Amygdala (tissue), 56 donors: ENCODE measurements around the gene ABAT.

Experiments used
- DNase-seq, 56 donors: peaks; one replicate each; lab custom pipeline; 2025; lab: John Stamatoyannopoulos, UW

Gene ABAT

DNA sequence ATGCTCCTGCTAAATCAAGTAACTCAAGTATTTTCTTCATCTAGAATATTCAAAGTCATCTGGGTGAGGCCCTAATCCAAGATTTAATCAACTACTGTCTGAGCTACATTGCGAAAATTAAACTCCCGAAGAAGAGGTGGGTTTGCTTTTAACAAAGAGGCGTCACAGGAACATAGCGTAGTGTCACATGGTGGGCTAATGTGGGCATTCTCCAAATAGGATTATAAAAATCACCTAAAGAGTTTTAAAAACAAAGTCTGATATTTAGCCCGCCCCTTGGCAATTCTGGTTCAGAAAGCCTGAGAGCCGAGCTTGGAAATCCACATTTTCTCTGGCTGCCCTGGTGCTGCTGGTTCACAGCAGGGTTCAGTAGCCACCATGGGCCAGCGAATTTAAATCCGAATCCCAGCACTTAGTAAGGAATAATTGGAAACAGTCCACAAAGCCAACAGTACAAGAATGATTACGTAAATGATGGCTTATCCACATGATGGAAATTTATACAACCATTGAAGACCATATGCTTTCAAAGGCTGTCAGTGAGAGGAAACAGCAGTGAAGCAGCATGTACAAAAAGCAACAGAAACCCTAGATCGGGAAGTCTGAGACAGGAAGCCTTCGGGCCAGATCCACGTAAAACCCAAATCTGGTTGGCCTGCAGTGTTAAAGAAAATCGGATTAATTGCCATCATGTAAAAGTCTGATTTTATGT is 132.0 kb downstream of the ABAT start:
- DNase-seq: no peak

DNA sequence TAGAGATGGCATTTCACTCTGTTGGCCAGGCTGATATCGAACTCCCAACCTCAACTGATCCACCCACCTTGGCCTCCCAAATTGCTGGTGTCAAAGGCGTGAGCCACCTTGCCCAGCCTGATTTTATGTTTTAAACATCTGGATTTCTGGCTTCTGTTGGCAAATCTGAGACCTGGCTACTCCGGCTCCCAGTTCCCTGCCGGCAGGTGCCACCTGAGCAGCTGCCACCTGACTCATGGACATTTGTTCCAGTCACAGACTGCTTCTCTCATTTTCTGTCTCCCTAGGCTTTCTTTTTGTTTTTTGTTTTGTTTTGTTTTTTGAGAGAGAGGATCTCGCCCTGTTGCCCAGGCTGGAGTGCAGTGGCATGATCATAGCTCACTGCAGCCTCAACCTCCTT is 132.8 kb downstream of the ABAT start:
- no peak for DNase-seq

DNA sequence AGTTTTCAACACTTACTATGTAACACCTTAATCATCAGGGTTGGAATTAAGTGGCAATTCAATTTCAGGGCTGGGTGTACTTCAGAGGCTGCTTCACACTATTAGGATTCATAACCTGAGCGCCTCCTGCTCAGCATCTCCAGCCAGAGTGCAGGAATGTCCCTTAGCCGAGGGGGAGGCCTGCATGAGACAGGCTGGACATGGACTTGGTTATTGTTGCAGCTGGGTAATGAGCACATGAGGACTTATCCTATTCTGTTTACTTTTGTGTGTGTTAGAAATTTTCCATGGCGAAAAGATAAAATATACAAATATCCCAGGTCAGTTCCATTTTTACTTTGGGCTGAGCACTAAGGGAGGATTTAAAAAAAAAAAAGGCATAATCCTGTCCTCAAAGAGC is 133.6 kb downstream of the ABAT start:
- no peak for DNase-seq

DNA sequence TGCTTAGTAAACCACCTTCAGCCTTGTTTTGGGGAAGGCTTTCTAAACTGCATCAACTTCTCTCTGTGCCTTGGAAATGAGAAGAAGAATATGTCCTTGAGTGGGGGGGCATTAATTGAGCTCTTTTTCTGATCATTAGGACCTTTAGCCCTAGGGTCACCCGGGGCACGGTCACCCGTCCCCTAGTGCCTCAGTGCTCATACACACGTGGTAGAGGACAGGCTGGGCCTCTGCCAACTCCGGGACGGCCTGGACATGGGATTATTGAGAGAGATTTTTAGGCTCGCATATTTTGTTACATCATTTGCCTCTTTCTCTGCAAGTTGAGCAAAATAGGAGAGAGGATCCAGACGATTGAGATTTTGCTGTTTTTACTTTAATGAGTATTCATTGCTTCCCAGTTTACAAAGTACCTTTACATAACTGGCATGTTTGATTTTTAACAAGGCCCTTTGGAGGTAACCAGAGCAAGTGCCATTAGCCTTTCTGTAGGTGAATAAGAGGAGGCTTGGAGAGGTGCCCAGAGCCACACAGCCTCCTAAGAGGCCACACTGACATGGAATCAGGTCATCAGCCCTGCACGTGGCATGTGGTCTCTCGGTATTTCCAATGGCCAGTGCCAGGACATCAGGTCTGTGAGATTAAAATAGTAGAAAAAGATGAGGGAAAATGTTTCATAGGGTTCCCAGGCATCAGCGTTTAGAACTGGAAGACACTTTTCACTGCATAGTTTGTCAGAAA is 134.4 kb downstream of the ABAT start:
- DNase-seq: no peak

DNA sequence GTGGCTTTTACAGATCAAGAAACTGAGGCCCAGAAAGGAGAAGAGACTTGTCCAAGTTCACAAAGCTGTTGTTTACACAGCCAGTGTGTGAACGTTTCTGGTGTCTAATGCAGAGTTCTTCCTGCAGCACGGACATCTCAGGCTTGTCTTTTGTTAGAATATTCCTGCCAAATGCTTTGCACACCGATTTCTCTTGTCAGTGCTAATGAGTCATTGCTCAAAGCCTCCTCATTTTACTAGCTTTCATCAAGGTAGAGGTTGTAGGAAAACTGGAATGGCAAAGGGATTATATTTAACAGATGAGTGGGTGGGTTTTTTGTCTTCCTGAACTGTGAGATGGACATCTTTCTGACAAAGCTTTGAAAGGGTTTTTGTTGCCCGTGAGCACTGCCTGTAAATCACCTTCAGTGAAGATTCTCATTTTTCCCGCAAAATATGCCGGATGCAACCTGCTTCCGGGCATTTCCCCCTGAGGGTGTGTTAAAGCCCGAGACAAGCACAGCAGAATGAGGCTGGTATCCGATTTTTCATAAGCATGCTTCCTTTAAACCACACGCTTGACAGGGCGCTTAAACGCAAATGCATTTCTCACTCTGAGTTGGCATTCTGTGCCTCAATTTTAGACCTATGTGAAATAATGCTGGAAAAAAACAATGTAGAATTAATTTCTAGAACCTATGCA is 137.9 kb downstream of the ABAT start:
- peak in 1 of 56 donors; percentile 1 for DNase-seq

DNA sequence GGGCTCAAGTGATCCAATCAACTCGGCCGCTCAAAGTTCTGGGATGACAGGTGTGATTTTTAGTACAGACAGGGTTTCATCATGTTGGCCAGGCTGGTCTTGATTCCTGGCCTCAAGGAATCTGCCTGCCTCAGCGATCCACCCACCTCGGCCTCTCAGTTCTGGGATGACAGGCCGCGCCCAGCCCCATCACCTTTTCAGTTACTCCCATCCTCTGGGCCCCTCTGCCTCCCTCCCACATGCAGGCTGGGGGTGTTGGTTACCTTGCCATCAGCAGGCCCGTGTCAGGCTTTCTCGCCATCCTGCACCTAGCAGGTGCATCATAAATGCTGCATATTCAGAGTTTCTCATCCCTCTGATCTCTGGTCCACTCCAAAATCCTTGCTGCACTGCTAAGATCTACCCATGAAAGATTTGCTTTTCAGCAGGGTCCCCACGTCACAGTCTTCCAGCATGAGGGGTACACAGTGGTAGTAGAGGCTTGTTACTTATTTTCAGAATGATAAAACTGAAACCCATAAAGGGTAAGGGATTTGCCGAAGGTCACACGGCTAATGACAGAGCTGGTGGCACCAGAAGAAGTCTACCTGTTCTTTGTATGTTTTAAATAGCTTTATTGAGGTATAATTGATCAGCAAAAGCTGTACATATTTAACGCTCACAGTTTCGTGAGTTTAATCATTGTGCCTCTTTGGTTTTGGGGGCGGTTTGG is 139.8 kb downstream of the ABAT start:
- no peak for DNase-seq

DNA sequence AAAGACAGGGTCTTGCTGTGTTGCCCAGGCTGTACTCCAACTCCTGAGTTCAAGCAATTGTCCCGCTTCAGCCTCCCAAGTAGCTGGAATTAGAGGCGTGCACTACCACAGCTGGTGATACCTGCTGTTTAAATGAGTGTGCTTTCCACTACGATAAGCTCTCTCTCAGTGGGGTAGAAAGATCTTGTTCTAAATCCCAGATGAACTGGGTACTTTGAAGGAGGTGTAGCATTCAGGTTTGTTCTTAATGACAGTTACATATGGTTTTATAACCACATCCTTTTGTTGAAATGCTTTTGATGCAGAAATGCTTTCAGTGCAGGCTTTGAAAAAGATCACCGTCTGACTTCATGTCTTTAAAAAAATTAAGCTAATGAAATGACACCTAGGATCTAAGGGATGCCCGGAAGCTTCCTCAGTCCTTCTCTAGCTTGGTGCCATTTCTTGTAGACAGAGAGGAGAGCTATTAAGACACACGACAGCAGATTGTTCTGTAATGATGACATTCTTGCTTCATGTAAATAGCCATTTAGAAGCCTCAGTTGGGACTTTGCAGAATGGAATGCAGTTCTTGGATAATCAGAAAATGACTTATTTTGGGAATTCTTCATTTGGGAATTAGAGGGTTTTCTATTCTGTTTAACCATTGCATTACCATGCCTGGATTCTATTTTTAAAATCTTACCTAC is 142.7 kb downstream of the ABAT start:
- no peak for DNase-seq

DNA sequence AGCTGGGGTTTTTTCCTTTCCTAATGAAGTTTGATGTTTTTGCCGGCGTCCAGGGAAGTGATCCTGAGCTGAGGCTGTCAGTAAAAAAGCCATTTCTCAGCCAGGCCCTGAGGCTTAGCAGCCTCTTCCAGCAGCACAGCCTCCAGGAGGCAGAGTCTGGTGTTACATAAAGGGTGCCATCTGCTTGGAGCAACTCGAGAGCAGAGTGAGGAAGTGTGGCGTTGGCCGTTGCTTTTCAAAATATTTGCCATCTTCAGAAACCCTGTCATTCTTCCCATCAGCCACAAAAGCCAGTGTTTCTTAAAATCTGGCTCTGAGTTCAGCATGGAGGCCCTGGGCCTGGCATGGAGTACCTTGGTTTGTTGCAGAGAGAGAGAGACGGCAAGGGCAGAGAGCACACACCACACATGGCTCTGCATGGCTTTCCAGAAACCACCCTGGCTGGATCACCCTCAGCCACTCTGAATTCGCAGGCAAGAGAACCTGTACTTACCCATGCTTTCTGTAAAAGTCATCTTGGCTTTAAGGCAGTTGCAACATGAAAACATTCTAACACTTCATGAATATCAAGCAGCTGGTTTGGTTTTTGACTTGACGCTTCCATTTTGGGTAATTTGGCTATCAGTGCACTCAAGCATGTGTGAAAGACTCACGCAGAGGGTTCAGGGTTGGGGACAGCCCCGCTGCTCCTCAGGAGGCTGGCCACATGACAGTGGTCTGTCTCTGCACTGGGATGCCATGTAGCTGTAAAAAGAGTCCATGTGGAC is 144.3 kb downstream of the ABAT start:
- DNase-seq: no peak

DNA sequence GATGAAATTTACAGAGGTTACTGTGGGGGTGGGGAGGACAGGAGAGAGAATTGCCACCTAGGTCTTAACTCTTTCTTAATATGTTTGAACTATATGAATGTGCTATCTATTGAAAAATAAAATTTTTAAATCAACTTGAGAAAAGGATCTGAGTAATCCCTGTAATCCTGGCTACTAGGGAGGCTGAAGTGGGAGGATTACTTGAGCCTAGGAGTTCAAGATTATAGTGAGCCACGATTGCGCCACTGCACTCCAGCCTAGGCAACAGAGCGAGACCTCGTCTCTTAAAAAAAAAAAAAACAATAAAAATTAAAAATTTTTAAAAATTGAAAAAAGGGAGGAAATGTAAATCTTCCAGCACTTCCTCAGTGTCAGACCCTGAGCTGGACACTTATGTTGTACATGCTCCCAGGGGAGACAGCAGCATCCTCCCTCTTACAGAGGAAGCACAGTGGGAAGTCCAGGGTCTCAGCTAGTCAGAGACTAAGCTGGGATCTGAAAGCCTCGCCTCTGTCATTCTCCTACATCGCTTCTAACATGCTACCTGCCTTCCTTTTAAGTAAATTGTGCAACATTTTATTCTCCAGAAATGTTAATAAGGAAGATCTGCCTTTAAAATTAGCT is 145.1 kb downstream of the ABAT start:
- no peak for DNase-seq

DNA sequence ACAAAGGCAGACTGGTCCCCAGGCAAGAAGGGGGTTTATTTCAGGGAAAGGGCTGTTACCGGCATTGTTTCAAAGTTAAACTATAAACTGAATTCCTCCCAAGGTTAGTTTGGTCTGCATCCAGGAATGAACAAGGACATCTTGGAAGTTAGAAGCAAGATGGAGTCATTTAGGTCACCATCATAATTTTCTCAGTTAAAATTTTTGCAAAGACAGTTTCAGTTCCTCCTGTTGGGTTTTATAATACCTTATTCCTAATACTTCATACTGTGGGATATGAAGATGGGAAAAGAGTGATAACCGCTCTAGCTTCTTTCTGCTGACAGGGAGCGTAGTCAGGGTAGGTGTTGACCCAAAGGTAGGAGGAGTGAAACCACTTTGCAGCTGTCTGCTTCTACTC is 148.0 kb downstream of the ABAT start:
- DNase-seq: no peak

DNA sequence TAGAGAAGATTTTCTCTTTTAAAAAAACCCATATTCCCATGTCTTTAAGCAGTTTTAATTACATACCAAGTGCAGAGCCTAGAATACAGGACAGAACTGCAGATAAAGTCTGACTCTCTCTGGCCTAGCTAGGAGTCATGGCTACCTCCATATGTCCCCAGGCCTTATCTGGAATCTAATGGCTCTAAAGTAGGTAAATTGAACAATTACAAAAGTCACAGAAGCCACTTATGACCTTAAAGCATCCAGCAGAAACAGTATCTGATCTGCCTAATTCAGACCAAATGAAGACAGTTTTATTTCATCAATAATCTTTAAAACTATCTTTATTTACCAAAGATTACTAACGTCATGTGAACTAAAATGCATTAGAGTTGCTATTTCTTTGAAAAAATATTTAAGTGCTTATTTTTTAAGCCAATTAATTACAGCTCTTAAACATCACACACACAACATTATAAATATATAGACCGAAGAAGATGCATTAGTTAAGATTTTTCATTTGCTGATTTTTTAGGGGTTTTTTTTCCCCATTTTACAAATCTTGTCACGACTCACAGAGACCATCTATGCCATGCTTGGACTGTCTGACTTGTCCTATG is 152.0 kb downstream of the ABAT start:
- DNase-seq: no peak

DNA sequence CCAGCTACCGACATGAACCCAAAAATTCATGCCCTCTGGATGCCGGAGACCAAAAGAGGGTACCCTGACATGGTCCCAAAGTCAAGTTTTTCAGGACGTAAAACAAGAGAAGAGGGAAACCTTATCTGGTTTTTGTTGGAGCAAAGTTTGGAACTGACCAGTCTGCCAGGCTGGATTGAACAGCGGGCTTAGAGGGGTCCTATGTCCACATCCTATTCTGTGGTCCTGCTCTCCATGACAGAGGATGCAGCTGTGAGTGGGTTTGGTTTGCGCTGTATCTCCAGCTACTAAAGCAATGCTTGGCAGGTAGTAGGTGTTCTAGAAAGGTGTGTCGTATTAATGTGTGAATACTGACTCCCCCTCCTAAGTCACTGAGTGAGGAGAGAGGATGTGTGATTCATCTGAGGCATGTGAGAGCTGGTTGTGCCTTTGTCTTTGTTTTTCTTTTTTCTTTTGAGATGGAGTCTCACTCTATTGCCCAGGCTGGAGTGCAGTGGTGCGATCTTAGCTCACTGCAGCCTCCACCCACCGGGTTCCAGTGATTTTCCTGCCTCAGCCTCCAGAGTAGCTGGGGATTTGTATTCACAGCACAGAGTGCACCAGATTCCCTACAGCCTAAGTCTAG is 154.2 kb downstream of the ABAT start:
- DNase-seq: no peak

DNA sequence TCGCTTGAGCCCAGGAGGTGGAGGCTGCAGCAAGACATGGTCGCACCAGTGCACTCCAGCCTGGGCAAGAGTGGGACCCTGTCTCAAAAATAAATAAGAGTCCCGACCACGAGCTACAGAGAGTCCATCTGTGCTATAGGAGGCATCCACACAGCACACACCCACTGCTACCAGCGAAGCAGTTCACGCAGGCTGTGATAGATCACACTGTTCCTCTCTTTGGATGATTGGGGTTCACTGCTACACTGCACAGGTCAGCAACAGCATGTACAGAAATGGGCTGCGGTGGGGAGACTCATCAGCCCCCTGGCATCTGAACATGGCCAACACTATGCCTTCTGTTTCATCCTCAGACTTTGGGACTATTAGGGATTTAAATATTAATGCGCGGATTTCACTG is 157.0 kb downstream of the ABAT start:
- DNase-seq: no peak

DNA sequence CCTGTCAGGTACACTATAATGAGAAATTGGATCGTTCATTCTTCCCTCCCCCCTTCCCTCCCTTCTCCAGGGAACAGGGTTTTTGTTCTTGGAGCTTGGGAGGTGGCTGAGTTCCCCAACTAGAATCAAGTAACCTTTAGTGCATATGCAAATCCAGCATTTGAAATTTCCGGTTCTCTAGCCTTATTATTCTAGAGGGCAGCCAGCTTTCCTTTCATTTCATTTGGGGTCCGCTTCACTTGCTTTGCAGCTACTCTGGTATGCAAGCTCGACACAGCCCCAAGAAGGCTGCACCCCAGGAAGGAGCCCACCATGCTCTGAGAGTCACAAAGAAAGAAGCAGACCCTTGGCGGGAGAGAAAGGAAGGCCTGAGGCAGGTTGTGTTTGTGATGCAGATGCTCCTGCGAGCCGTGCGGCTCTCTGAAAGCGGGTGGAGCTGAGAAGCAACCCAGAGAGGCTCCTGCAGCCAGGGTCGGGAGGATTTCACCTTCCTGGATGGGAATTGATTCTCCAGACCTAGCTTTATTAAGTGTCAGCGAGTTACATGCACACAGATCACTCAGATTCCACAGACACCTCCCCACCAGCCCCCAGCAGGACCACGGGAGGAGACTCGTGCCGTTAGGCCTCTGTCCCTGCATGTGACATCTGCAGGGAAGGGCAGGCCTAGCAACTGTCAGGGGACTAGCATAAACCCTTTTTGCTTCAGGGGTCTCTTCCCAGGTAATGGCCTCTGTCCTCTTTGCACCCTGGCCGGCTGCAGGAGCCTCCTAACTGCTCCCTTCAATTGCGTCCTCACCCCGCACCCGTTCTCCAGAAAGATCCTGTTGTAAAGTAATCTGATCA is 157.7 kb downstream of the ABAT start:
- DNase-seq: no peak

DNA sequence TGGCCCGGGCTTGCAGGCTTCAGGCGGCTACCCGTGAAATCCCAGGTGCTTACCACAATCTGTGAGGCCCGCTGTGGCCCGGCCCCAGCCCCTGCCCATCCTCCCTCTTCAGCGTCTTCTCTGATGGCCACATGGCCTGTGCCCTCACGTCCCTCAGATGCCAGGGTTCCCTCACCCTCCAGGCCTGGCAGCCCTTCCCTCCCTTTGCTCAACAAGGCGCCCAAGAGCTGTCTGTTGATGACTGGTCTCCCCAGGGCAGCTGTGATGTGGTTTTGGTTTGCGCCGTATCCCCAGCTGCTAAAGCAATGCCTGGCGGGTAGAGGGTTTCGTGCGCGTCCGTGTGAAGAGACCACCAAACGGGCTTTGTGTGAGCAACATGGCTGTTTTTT is 158.3 kb downstream of the ABAT start:
- no peak for DNase-seq
